Cerebellar cortex (tissue), 1 donor: ENCODE data around the gene SEPHS1.
A peak's percentile ranks its signal among the peaks of the same experiment; 100 is the strongest.
"Not testable (repeated sequence)": the region's sequence is repeated elsewhere in the genome, so short reads cannot be mapped to it uniquely, and the experiment has no call there.

Source experiments
- DNase-seq: peaks from one replicate; pipeline ENCODE4 v3.0.0-alpha.2; 2015; ENCODE audit warnings: low spot score

SEPHS1 gene

DNA sequence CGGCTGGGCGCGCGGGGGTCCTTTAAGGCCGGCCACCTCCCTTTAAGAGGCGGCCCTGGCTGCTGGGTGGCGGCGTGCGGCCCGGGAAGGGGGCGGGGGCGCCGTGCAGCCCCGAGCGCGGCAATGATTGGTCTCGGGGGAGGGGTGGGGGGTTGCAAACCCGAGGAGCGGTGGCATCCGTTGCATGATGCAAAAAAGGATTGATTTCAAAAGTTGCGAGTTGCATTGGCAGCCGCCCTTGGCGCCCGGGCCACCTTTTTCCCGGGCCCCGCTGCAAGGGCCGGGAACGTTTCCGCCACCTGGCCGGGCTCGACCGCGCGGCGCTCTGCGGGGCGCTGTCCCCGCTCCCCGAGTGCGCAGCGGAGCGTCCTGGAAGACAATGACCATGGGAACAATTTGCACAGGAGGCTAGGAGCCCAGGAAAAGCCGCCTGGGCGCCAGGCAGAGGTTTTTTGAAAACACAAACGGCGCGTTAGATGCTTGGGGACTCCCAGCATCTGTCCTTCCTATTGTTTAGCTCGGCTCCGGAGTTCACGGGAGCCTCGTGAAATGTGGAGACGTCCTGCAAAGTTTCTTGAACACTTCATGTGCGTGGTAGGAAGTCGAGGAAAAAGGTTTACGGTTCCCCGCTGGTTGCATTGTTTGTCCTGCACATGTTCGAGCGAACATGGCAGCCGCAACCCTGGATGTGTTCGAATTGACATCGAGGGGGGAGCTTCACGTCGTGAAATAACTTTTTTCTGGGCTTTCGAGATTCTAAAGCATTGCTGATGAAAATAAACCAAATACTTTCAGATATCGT is at the start of gene SEPHS1:
TSS of gene SEPHS1 (minus strand) at position 78 of the 802 bp plus-strand sequence. CDS start 3,343 bp downstream, outside the sequence.
- DNase-seq: peak; percentile 74

- DNase-seq: no peak
These were observed 49.0 kb upstream of the SEPHS1 start for GRCh38 chr10:13397052-13397451.

DNA sequence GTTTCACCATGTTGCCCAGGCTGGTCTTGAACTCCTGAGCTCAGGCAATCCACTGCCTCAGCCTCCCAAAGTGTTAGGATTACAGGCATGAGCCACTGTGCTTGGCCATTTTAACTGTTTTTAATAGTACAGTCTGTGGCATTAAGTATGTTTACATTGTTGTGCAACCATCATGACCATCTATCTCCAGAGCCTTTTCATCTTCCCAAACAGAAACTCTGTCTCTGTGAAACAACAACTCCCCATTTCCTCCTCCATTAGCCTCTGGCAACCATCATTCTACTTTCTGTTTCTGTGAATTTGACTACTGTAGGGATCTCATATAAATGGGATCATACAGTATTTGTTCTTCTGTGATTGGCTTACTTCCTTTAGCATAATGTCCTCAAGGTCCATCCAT is 48.3 kb upstream of the SEPHS1 start:
- no peak for DNase-seq

DNA sequence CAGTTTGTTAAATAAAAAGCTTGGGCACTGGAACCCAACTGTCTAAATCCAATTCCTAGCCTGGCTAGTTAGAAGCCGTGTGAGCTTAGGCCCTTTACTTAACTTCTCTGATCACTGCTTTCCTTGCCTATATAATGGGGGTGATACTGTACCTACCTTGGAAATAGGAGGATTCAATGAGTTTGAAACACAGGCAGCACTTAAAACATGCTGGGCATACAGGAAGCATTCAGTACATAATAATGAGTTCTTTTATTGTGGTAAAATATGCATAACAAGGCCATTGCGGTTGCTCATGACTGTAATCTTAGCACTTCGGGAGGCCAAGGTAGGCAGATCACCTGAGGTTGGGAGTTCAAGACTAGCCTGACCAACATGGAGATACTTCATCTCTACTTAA is 47.4 kb upstream of the SEPHS1 start:
- no peak for DNase-seq

DNA sequence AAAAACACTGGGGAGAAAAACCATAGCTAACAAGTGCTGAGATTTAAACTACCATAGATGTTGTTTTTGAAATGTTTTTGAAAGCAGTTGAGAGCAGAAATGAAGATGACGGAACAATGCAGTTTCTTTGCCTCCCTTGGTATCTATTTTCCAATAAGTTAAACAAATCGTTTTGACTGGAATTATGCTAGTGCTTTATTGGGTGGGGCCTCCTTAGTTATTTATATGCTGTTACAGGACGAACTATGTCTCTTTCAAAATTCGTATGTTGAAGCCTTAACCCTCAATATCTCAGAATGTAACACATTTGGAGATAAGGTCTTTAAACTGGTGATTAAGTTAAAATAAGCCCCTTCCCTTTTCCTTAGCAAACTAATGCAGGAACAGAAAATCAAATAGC is 45.5 kb upstream of the SEPHS1 start:
- no peak for DNase-seq

- DNase-seq: no peak
These were observed 44.6 kb upstream of the SEPHS1 start for GRCh38 chr10:13392701-13393100.

DNA sequence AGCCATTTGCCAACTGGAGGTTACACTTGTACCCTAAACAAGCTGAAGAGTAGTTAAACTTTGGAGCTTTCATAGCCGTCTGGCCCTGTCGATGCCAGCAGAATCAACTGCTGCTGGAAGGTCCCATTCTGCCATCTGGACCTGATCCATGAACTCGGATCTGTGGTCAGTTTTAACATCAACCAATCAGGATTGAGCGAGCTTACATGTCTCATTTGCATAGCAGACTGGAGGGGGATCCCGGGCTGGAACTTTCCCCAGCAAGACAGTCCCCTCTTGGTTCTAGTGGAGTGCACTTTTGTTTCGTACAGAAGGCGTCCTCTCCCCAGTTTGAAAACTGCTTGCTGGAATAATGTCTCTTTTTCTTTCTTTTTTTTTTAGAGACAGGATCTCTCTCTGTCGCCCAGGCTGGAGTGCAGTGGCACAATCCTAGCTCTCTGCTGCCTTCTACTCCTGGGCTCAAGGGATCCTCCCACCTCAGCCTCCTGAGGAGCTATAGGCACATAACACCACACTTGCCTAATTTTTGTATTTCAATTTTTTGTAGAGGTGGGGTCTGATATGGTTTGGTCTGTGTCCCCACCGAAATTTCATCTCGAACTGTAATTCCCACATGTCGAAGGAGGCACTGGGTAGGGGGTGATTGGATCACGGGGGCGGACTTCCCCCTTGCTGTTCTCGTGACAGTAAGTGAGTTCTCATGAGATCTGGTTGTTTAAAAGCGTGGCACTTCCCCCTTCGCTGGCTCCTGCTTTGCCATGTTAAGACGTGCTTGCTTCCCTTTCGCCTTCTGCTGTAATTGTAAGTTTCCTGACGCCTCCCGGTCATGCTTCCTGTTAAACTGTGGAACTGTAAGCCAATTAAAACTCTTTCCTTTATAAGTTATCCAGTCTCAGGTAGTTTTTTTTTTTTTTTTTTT is 42.8 kb upstream of the SEPHS1 start:
- no peak for DNase-seq

GRCh38 chr10:13388478-13389230 is 40.6 kb upstream of the SEPHS1 start:
- DNase-seq: no peak

- DNase-seq: no peak
These were observed 37.9 kb upstream of the SEPHS1 start for GRCh38 chr10:13386021-13386420.

- no peak for DNase-seq
These were observed 35.3 kb upstream of the SEPHS1 start for GRCh38 chr10:13383399-13383761.

DNA sequence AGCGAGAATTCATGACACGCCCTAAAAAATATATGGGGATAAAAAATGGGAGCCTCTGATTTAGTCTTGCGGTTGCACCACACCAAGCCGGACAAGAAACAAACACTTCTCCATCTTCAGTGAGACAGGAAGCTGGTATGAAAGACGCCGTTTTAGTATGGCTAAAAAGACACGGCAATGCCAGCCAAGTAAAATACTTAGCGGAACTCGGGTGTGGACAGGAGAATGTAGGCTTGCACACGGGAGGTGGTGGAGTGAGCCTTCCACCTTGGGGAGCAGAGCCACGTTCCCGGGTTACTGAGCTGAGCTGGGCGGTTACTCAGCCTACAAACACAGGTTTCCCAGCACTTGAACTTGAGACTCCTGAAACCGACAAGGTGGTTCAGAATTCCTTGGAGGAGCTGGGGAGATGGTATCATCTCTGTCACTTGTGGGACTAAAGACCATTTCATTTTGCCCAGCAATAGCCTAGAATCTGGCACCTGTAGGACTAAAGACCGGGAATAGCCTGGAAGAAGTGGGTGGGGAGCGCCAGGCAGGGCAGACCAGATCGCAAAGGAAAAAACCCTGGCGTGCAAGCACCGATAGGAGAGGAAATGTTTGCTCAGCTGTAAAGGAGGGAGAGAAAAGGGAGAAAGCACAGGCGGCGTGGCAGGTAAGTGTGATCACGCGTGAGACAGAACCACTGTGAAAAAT is 34.8 kb upstream of the SEPHS1 start:
- DNase-seq: no peak

GRCh38 chr10:13379061-13379460 is 31.0 kb upstream of the SEPHS1 start:
- not testable (repeated sequence) for DNase-seq

DNA sequence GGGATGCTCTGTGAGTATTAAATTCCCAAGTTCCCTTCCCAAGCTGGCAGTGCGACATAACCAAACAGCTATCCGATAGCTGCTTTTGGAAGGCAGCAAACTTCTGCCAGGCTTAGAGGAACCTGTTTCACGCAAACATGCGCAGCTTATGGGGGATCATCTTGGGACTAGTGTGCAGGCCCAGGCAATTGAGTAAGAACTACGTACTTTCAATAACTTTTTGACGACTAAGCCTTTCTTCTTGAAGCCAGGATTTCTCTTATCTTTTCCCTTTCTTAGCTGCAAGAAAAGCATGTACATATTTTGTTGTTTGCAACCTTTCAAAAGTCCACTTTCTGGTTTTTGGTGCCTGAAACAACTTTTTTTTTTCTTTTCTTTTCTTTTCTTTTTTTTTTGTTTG is 28.7 kb upstream of the SEPHS1 start:
- DNase-seq: no peak

GRCh38 chr10:13376297-13376696 is 28.2 kb upstream of the SEPHS1 start:
- DNase-seq: no peak

DNA sequence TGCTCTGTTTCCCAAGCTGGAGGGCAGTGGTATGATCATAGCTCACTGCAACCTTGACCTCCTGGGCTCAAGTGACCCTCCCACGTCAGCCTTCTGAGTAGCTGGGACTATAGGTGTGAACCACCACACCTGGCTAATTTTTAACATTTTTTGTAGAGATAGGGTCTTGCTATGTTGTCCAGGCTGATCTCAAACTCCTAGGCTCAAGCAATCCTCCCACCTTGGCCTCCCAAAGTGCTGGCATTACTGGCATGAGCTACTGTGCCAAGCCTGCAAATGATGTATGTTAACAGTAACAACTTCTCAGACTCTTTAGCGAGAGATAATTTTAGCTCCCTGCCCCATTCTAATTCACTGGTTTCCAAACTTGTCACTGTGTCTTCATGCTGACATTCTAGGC is 27.7 kb upstream of the SEPHS1 start:
- no peak for DNase-seq

DNA sequence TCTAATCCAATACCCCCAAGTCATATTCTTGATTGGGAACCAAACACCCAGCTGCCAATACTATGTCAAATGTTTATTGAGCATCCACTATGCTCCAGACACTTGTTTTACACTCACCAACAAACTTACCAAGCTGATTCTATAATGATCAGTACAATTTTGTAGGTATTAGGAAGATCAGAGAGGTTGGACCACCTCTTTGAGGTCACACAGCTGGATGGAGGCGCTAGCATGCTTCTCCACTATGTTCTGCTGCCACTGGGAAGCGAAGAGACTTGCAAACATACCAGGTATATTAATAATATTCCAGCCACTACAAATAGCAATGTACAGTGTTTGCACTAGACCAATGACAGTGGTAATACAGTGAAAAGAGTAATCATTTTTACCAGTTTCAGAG is 25.6 kb upstream of the SEPHS1 start:
- no peak for DNase-seq

DNA sequence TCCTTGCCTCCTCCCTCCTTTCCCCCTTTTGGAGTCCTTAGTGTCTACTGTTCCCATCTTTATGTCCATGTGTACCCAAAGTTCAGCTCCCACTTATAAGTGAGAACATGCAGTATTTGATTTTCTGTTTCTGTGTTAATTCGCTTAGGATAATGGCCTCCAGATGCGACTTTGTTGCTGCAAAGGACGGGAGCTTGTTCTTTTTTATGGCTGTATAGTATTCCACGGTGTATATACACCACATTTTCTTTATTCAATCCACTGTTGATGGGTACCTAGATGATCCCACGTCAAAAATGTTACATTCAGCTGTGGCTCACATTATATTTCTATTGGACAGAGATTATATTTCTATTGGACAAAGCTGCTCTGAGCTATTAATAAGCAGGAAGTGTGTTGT is 24.4 kb upstream of the SEPHS1 start:
- DNase-seq: no peak

GRCh38 chr10:13371897-13372470 is 23.9 kb upstream of the SEPHS1 start:
- DNase-seq: peak; percentile 88

DNA sequence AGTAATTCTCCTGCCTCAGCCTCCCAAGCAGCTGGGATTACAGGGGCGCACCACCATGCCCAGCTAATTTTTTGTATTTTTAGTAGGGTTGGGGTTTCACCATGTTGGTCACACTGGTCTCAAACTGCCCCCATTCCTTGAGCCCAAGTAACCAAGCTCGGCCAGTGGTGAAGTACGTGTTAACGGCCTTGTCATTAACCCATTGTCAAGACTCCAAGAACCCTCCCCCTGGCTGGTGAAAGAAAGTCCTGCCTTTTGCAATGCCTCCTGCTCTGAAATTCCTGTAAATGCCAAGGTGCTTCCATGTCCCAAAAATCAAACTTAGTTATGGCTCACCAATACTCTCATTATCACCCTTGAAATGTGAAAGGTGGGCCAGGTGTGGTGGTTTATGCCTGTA is 18.8 kb upstream of the SEPHS1 start:
- DNase-seq: no peak

DNA sequence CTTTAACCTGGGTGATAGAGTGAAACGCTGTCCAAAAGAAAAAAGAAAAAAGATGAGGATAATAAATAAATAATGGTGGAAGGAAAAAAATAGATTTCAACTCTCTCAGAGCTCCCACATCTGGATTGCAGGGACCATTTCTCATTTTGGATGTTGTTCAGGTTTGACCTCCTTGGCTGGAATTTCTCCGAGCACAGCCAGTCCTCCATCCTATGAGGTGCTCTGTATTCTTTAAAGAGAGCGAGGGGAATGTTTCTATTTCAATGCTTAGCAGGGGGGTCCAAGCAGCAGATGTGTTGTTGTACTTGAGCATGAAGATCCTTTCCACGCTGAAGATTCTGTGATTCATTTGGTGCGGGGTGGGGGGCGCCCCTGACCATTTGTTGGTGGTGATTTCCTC is 17.7 kb upstream of the SEPHS1 start:
- no peak for DNase-seq

- no peak for DNase-seq
These were observed 17.1 kb upstream of the SEPHS1 start for GRCh38 chr10:13365243-13365642.
